HEK293 (cell line): ENCODE data around the gene SCN10A.

ENCODE experiments used
- CTCF ChIA-PET: fragments of 350-600 bp; formaldehyde crosslinking; extraction: SDS; loops from one replicate; lab custom pipeline; 2021; ENCODE audit warnings: antibody characterized with exemption; lab: Yijun Ruan, JAX
- POLR2A ChIA-PET: fragments of 300-600 bp; formaldehyde crosslinking; extraction: SDS; loops from one replicate; lab custom pipeline; 2020; ENCODE audit warnings: antibody characterized with exemption, inconsistent platforms; lab: Yijun Ruan, JAX
- H3K27ac ChIP-seq: fragments of 200-500 bp; sonication (Bioruptor generic); 2 replicates; pipeline ENCODE4 v1.5.1; 2014; ENCODE audit warnings: low read depth, low read length, control low read depth, inconsistent platforms; ENCODE audit errors: extremely low read depth
- H3K36me3 ChIP-seq, 2 experiments: fragments of 200-500 bp in 1 of 2; sonication (Bioruptor generic) in 1 of 2; 1 replicate in 1 of 2; 2 replicates in 1 of 2; pipeline ENCODE4 v1.5.1; 2014 to 2017; ENCODE audit warnings: inconsistent platforms in 2 of 2, low read length in 2 of 2; ENCODE audit not compliant: control insufficient read depth in 2 of 2, insufficient read depth in 1 of 2
- H3K4me1 ChIP-seq: fragments of 200-500 bp; sonication (Bioruptor generic); 2 replicates; pipeline ENCODE4 v1.5.1; 2014; ENCODE audit warnings: mild to moderate bottlenecking, low read length, inconsistent platforms; ENCODE audit not compliant: control insufficient read depth, insufficient read depth
- H3K4me3 ChIP-seq: 2 replicates; pipeline ENCODE4 v1.5.1; 2011; ENCODE audit warnings: low read depth, mild to moderate bottlenecking, control low read depth, low read length, moderate library complexity
- H3K9me3 ChIP-seq: fragments of 200-500 bp; sonication (Bioruptor generic); 2 replicates; pipeline ENCODE4 v1.5.1; 2014; ENCODE audit warnings: low read depth, low read length, inconsistent platforms; ENCODE audit not compliant: control insufficient read depth, insufficient read depth
- GFI1B ChIP-seq: fragments of 450-650 bp; formaldehyde crosslinking; IDR thresholded peaks from 2 replicates; pipeline ENCODE4 v1.5.1; 2016; ENCODE audit warnings: missing biosample characterization, missing genetic modification characterization
- KLF10 ChIP-seq: fragments of 450-650 bp; IDR thresholded peaks from 2 replicates; pipeline ENCODE4 v1.5.1; 2018; ENCODE audit warnings: missing biosample characterization, mild to moderate bottlenecking, missing genetic modification characterization
- RBAK ChIP-seq: fragments of 450-650 bp; formaldehyde crosslinking; IDR thresholded peaks from 2 replicates; pipeline ENCODE4 v1.5.1; 2016; ENCODE audit warnings: missing biosample characterization, missing genetic modification characterization
- REPIN1 ChIP-seq: fragments of 450-650 bp; formaldehyde crosslinking; IDR thresholded peaks from 2 replicates; pipeline ENCODE4 v1.5.1; 2017; ENCODE audit warnings: missing biosample characterization, missing genetic modification characterization, low read depth
- SP7 ChIP-seq: fragments of 450-650 bp; formaldehyde crosslinking; IDR thresholded peaks from 2 replicates; pipeline ENCODE4 v1.5.1; 2016; ENCODE audit warnings: missing biosample characterization, missing genetic modification characterization
- ZNF155 ChIP-seq: fragments of 450-650 bp; formaldehyde crosslinking; IDR thresholded peaks from 2 replicates; pipeline ENCODE4 v1.5.1; 2016; ENCODE audit warnings: missing biosample characterization, missing genetic modification characterization
- ZNF239 ChIP-seq: fragments of 450-650 bp; formaldehyde crosslinking; IDR thresholded peaks from 2 replicates; pipeline ENCODE4 v1.5.1; 2016; ENCODE audit warnings: missing biosample characterization, missing genetic modification characterization
- ZNF24 ChIP-seq: fragments of 450-650 bp; formaldehyde crosslinking; IDR thresholded peaks from 2 replicates; pipeline ENCODE4 v1.5.1; 2016; ENCODE audit warnings: missing biosample characterization, missing genetic modification characterization
- ZNF266 ChIP-seq: fragments of 450-650 bp; formaldehyde crosslinking; IDR thresholded peaks from 2 replicates; pipeline ENCODE4 v1.5.1; 2016; ENCODE audit warnings: missing biosample characterization, missing genetic modification characterization, low read depth
- ZNF274 ChIP-seq, 2 experiments: fragments of 200-500 bp in 1 of 2; fragments of 450-650 bp in 1 of 2; sonication (Bioruptor generic) in 1 of 2; formaldehyde crosslinking in 1 of 2; IDR thresholded peaks; 2 replicates each; pipeline versions ENCODE4 v1.5.1 to v1.6.1; 2014 to 2016; ENCODE audit warnings: borderline replicate concordance in 1 of 2, inconsistent platforms in 1 of 2, low read length in 1 of 2, missing biosample characterization in 1 of 2, missing genetic modification characterization in 1 of 2
- ZNF561 ChIP-seq: fragments of 450-650 bp; IDR thresholded peaks from 2 replicates; pipeline ENCODE4 v1.5.1; 2018; ENCODE audit warnings: missing biosample characterization, missing genetic modification characterization, borderline replicate concordance
- ZNF596 ChIP-seq: fragments of 450-650 bp; IDR thresholded peaks from 2 replicates; pipeline ENCODE4 v1.5.0; 2018; ENCODE audit warnings: missing biosample characterization, mild to moderate bottlenecking, missing genetic modification characterization, moderate library complexity
- ZNF621 ChIP-seq: fragments of 450-650 bp; formaldehyde crosslinking; IDR thresholded peaks from 2 replicates; pipeline ENCODE4 v1.5.1; 2017; ENCODE audit warnings: missing biosample characterization, missing genetic modification characterization
- ZNF629 ChIP-seq: fragments of 450-650 bp; formaldehyde crosslinking; IDR thresholded peaks from 2 replicates; pipeline ENCODE4 v1.5.1; 2017; ENCODE audit warnings: missing biosample characterization, missing genetic modification characterization
- ZNF785 ChIP-seq: fragments of 450-650 bp; formaldehyde crosslinking; IDR thresholded peaks from 2 replicates; pipeline ENCODE4 v1.5.1; 2016; ENCODE audit warnings: missing biosample characterization, missing genetic modification characterization
- ZXDB ChIP-seq: fragments of 450-650 bp; formaldehyde crosslinking; IDR thresholded peaks from 2 replicates; pipeline ENCODE4 v1.5.1; 2016; ENCODE audit warnings: missing biosample characterization, missing genetic modification characterization
- TF ChIP-seq, protein P1 (sequence below): fragments of 450-650 bp; formaldehyde crosslinking; IDR thresholded peaks from 2 replicates; pipeline ENCODE4 v1.5.1; 2016; ENCODE audit warnings: missing biosample characterization, missing genetic modification characterization, borderline replicate concordance
- TF ChIP-seq, protein P2 (sequence below): fragments of 450-650 bp; formaldehyde crosslinking; IDR thresholded peaks from 2 replicates; pipeline ENCODE4 v1.5.1; 2016; ENCODE audit warnings: missing biosample characterization, missing genetic modification characterization
- TF ChIP-seq, protein P3 (sequence below): fragments of 450-650 bp; formaldehyde crosslinking; IDR thresholded peaks from 2 replicates; pipeline ENCODE4 v1.5.1; 2017; ENCODE audit warnings: missing biosample characterization, missing genetic modification characterization
- TF ChIP-seq, protein P4 (sequence below): sonication (generic); formaldehyde crosslinking; IDR thresholded peaks from 2 replicates; pipeline ENCODE4 v1.8.1; 2022; ENCODE audit warnings: mild to moderate bottlenecking, moderate library complexity, missing genetic modification reagents
- TF ChIP-seq, protein P5 (sequence below): fragments of 450-650 bp; formaldehyde crosslinking; IDR thresholded peaks from 2 replicates; pipeline ENCODE4 v1.5.1; 2017; ENCODE audit warnings: missing biosample characterization, missing genetic modification characterization

The SCN10A gene

DNA sequence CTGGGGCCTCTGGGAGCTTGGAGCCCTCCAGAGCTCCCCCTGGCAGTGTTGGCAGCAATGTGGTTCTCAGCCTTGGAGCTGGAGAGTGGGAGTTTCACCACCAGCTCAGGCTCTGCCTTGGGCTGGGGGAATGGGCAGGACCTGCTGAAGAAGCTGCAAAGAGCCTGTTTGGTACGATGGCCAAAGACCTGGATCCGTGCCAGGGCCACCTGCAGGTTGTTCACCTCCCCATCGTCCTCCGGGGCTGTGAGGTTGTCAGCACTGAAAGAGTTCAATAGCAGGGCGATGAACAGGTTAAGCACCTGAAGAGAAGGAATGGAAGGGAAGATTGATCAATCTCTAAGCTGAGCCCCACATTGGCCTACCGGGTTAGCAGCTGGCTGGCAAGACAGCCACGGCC is 89.3 kb downstream of the SCN10A start (continued):
- TF ChIP-seq ZNF596 (no peak), ZNF629 (tag by site-specific recombination) (no peak)

DNA sequence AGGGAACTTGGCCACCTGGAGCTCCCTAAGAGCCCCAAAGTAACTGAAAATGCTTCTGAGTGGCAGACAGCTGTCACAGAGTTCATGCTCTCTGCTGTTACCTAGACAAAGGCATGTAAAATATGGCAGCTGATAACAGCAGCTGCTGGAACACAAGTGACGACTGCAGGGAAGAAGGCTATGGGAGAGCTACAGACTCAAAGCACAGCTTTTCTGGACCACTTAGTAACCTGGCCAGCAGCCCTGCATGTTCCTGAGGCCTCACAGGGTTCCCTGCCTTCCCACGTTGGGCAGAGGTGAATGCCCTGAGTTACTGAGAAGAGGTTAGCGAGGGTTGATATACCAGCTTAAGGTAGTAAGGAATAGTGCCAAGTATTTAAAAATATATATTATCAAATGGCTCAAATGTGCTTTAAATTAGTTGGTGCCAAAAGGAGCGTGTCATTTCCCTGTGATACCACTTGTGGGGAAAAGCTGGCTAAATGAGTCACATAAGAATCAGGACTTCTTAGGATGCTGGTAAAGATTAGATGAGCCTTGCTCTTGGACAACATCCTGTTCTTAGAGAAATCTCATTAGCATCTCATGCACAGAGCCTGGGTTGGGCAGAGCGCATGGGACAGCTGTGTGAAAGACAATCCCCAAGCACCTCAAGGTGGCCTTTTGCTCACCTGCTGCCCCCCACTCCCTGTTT is 90.1 kb downstream of the SCN10A start:
- POLR2A ChIA-PET, result no interaction called here
- TF ChIP-seq, protein P1, sequence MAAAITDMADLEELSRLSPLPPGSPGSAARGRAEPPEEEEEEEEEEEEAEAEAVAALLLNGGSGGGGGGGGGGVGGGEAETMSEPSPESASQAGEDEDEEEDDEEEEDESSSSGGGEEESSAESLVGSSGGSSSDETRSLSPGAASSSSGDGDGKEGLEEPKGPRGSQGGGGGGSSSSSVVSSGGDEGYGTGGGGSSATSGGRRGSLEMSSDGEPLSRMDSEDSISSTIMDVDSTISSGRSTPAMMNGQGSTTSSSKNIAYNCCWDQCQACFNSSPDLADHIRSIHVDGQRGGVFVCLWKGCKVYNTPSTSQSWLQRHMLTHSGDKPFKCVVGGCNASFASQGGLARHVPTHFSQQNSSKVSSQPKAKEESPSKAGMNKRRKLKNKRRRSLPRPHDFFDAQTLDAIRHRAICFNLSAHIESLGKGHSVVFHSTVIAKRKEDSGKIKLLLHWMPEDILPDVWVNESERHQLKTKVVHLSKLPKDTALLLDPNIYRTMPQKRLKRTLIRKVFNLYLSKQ (tag by site-specific recombination), result no peak
- TF ChIP-seq, protein P2, sequence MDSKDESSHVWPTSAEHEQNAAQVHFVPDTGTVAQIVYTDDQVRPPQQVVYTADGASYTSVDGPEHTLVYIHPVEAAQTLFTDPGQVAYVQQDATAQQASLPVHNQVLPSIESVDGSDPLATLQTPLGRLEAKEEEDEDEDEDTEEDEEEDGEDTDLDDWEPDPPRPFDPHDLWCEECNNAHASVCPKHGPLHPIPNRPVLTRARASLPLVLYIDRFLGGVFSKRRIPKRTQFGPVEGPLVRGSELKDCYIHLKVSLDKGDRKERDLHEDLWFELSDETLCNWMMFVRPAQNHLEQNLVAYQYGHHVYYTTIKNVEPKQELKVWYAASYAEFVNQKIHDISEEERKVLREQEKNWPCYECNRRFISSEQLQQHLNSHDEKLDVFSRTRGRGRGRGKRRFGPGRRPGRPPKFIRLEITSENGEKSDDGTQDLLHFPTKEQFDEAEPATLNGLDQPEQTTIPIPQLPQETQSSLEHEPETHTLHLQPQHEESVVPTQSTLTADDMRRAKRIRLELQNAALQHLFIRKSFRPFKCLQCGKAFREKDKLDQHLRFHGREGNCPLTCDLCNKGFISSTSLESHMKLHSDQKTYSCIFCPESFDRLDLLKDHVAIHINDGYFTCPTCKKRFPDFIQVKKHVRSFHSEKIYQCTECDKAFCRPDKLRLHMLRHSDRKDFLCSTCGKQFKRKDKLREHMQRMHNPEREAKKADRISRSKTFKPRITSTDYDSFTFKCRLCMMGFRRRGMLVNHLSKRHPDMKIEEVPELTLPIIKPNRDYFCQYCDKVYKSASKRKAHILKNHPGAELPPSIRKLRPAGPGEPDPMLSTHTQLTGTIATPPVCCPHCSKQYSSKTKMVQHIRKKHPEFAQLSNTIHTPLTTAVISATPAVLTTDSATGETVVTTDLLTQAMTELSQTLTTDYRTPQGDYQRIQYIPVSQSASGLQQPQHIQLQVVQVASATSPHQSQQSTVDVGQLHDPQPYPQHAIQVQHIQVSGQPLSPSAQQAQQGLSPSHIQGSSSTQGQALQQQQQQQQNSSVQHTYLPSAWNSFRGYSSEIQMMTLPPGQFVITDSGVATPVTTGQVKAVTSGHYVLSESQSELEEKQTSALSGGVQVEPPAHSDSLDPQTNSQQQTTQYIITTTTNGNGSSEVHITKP, result no peak
- TF ChIP-seq ZNF155 (tag by site-specific recombination) (no peak), ZNF24 (no peak), ZNF621 (no peak), RBAK (no peak), REPIN1 (no peak), ZNF266 (tag by site-specific recombination) (no peak), ZNF274 (IDR thresholded peaks at IDR 0.05; ENCODE audit: low read length) (no peak), ZNF274 (tag by site-specific recombination; IDR thresholded peaks at IDR 0.05; ENCODE audit: borderline replicate concordance) (no peak)
- TF ChIP-seq, protein P3, sequence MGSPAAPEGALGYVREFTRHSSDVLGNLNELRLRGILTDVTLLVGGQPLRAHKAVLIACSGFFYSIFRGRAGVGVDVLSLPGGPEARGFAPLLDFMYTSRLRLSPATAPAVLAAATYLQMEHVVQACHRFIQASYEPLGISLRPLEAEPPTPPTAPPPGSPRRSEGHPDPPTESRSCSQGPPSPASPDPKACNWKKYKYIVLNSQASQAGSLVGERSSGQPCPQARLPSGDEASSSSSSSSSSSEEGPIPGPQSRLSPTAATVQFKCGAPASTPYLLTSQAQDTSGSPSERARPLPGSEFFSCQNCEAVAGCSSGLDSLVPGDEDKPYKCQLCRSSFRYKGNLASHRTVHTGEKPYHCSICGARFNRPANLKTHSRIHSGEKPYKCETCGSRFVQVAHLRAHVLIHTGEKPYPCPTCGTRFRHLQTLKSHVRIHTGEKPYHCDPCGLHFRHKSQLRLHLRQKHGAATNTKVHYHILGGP (tag by site-specific recombination), result no peak
- TF ChIP-seq, protein P4, sequence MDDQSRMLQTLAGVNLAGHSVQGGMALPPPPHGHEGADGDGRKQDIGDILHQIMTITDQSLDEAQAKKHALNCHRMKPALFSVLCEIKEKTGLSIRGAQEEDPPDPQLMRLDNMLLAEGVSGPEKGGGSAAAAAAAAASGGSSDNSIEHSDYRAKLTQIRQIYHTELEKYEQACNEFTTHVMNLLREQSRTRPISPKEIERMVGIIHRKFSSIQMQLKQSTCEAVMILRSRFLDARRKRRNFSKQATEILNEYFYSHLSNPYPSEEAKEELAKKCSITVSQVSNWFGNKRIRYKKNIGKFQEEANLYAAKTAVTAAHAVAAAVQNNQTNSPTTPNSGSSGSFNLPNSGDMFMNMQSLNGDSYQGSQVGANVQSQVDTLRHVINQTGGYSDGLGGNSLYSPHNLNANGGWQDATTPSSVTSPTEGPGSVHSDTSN (CRISPR knock-in tag), result no peak
- TF ChIP-seq, all 188 proteins: peak for 0
- no peak overlapping the region for H3K4me3 ChIP-seq
- CTCF ChIA-PET, result interaction anchor here (1.0 to 1.9 kb wide), 2 partner anchors 10 to 204 kb away, joined by 3 to 4 read pairs; no protein-coding TSS in a partner anchor
- H3K9me3 ChIP-seq, result no peaks in the 10 kb centered on the region
- H3K27ac ChIP-seq, result no peak overlapping the region
- 0 out of 2 replicates have a peak, but pooled peaks cover 7% of the 10 kb centered on the region for H3K4me1 ChIP-seq
- H3K36me3 ChIP-seq, result no peaks in the 10 kb centered on the region

DNA sequence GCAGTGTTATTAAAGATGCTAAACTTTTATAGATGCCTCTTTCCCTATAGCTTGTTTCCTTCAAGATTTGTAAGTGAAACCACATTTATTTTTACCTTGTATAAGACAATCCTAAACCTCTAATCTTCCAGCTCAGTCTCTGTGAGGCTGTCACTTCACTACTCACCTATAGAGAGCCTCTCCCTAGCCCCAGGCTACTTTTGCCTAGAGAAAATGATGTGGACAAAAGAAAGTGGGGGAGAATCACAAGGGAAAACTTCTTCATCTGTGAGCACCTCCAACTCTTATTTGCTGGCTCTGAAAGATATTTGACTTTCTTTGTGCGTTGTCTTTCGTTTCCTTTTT is 91.7 kb downstream of the SCN10A start:
- H3K9me3 ChIP-seq, result no peaks in the 10 kb centered on the region
- CTCF ChIA-PET, result interaction anchor here (1.7 kb wide), 1 partner anchor 276 kb away, joined by 5 read pairs; no protein-coding TSS in a partner anchor
- POLR2A ChIA-PET, result no interaction called here
- no peaks in the 10 kb centered on the region for H3K36me3 ChIP-seq
- H3K4me1 ChIP-seq, result 0 out of 2 replicates have a peak, but pooled peaks cover 7% of the 10 kb centered on the region
- no peak overlapping the region for H3K27ac ChIP-seq
- H3K4me3 ChIP-seq, result no peak overlapping the region
- TF ChIP-seq, protein P5, sequence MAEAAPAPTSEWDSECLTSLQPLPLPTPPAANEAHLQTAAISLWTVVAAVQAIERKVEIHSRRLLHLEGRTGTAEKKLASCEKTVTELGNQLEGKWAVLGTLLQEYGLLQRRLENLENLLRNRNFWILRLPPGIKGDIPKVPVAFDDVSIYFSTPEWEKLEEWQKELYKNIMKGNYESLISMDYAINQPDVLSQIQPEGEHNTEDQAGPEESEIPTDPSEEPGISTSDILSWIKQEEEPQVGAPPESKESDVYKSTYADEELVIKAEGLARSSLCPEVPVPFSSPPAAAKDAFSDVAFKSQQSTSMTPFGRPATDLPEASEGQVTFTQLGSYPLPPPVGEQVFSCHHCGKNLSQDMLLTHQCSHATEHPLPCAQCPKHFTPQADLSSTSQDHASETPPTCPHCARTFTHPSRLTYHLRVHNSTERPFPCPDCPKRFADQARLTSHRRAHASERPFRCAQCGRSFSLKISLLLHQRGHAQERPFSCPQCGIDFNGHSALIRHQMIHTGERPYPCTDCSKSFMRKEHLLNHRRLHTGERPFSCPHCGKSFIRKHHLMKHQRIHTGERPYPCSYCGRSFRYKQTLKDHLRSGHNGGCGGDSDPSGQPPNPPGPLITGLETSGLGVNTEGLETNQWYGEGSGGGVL (tag by site-specific recombination), result 0 out of 2 replicates have a peak, but pooled peaks have one; percentile 1
- TF ChIP-seq SP7 (tag by site-specific recombination) (0 out of 2 replicates have a peak, but pooled peaks have one; percentile 9), GFI1B (tag by site-specific recombination) (no peak), ZNF561 (tag by site-specific recombination) (no peak), ZNF239 (tag by site-specific recombination) (no peak), ZNF785 (tag by site-specific recombination) (no peak), KLF10 (tag by site-specific recombination) (no peak), ZXDB (tag by site-specific recombination) (no peak)
